Mesenchymal stem cell (in vitro differentiated cells and primary cell): Measurements from ENCODE around the gene GUCY2F.

Experiments used
- DNase-seq: peaks from one replicate; pipeline ENCODE4 v3.0.0-alpha.2; 2013
- H2AFZ ChIP-seq: one replicate; pipeline ENCODE4 v1.6.1; 2013; ENCODE audit warnings: low read depth, mild to moderate bottlenecking, control low read depth, inconsistent platforms, low read length, moderate library complexity
- H2AK5ac ChIP-seq: 2 replicates; pipeline ENCODE4 v1.6.1; 2013; ENCODE audit warnings: low read length, moderate library complexity, mild to moderate bottlenecking, inconsistent platforms; ENCODE audit not compliant: severe bottlenecking
- H2BK120ac ChIP-seq: one replicate; pipeline ENCODE4 v1.6.1; 2013; ENCODE audit warnings: low read depth, mild to moderate bottlenecking, inconsistent platforms, low read length, moderate library complexity
- H2BK12ac ChIP-seq, 2 experiments: one replicate each; pipeline ENCODE4 v1.6.1; 2013; ENCODE audit warnings: inconsistent platforms in 2 of 2, low read length in 2 of 2, mild to moderate bottlenecking in 2 of 2, moderate library complexity in 2 of 2, control low read depth in 1 of 2
- H2BK15ac ChIP-seq: one replicate; pipeline ENCODE4 v1.6.1; 2013; ENCODE audit warnings: mild to moderate bottlenecking, low read depth, inconsistent platforms; ENCODE audit not compliant: poor library complexity, severe bottlenecking
- H2BK5ac ChIP-seq: 2 replicates; pipeline ENCODE4 v1.6.1; 2013; ENCODE audit warnings: low read depth, mild to moderate bottlenecking, low read length, control low read depth, inconsistent platforms; ENCODE audit not compliant: poor library complexity, severe bottlenecking
- H3K14ac ChIP-seq, 2 experiments: one replicate each; pipeline ENCODE4 v1.6.1; 2013; ENCODE audit warnings: inconsistent platforms in 2 of 2, low read length in 2 of 2, control low read depth in 1 of 2, mild to moderate bottlenecking in 1 of 2, moderate library complexity in 1 of 2
- H3K18ac ChIP-seq, 2 experiments: one replicate each; pipeline ENCODE4 v1.6.1; 2013; ENCODE audit warnings: inconsistent platforms in 2 of 2, low read length in 2 of 2, control low read depth in 1 of 2, low read depth in 1 of 2, mild to moderate bottlenecking in 1 of 2
- H3K23ac ChIP-seq, 2 experiments: one replicate each; pipeline ENCODE4 v1.6.1; 2013; ENCODE audit warnings: inconsistent platforms in 2 of 2, low read length in 2 of 2, mild to moderate bottlenecking in 2 of 2, moderate library complexity in 2 of 2, control low read depth in 1 of 2
- H3K27ac ChIP-seq: 2 replicates; pipeline ENCODE4 v1.5.1; 2013; ENCODE audit warnings: mild to moderate bottlenecking, moderate library complexity, low read length, control low read depth, inconsistent platforms; ENCODE audit not compliant: poor library complexity, severe bottlenecking
- H3K27me3 ChIP-seq, 2 experiments: 2 replicates each; pipeline versions ENCODE4 v1.6.1 to v1.7.0; 2013; ENCODE audit warnings: low read length in 2 of 2, mild to moderate bottlenecking in 2 of 2, moderate library complexity in 2 of 2, control low read depth in 1 of 2, inconsistent platforms in 1 of 2; ENCODE audit not compliant: control insufficient read depth in 1 of 2, insufficient read depth in 1 of 2
- H3K36me3 ChIP-seq, 2 experiments: 2 replicates each; pipeline versions ENCODE4 v1.6.1 to v1.7.0; 2013; ENCODE audit warnings: low read length in 2 of 2, control low read depth in 1 of 2, inconsistent platforms in 1 of 2, low read depth in 1 of 2, mild to moderate bottlenecking in 1 of 2; ENCODE audit not compliant: insufficient read depth in 2 of 2, control insufficient read depth in 1 of 2
- H3K4ac ChIP-seq, 2 experiments: one replicate each; pipeline ENCODE4 v1.6.1; 2013; ENCODE audit warnings: inconsistent platforms in 2 of 2, low read length in 2 of 2, mild to moderate bottlenecking in 2 of 2, moderate library complexity in 2 of 2, control low read depth in 1 of 2, low read depth in 1 of 2
- H3K4me1 ChIP-seq: 2 replicates; pipeline ENCODE4 v1.6.1; 2013; ENCODE audit warnings: low read depth, low read length, control low read depth; ENCODE audit not compliant: control insufficient read depth, insufficient read depth
- H3K4me2 ChIP-seq: 2 replicates; pipeline ENCODE4 v1.6.1; 2013; ENCODE audit warnings: low read length, mild to moderate bottlenecking, inconsistent platforms; ENCODE audit not compliant: poor library complexity, severe bottlenecking
- H3K4me3 ChIP-seq, 2 experiments: 2 replicates each; pipeline versions ENCODE4 v1.5.1 to v1.7.0; 2013; ENCODE audit warnings: low read length in 2 of 2, mild to moderate bottlenecking in 2 of 2, control low read depth in 1 of 2, low read depth in 1 of 2; ENCODE audit not compliant: insufficient read depth in 1 of 2
- H3K79me1 ChIP-seq: replicated peaks from 2 replicates; pipeline ENCODE4 v1.6.1; 2013; ENCODE audit warnings: mild to moderate bottlenecking, control low read depth, low read length, inconsistent platforms; ENCODE audit not compliant: poor library complexity, severe bottlenecking
- H3K9ac ChIP-seq: 2 replicates; pipeline ENCODE4 v1.7.0; 2013; ENCODE audit warnings: mild to moderate bottlenecking, low read length, moderate library complexity
- H3K9me3 ChIP-seq: 2 replicates; pipeline ENCODE4 v1.7.0; 2013; ENCODE audit warnings: mild to moderate bottlenecking, low read length; ENCODE audit not compliant: control insufficient read depth
- H4K8ac ChIP-seq: one replicate; pipeline ENCODE4 v1.6.1; 2013; ENCODE audit warnings: inconsistent platforms, mild to moderate bottlenecking, low read length, moderate library complexity
- H4K91ac ChIP-seq: one replicate; pipeline ENCODE4 v1.6.1; 2013; ENCODE audit warnings: mild to moderate bottlenecking, low read length, inconsistent platforms
- WGBS: methylation state at CpG from one replicate; pipeline ENCODE4 v1.1.7; 2013; ENCODE audit warnings: mixed read lengths; 5-methylcytosine and 5-hydroxymethylcytosine counted together

GUCY2F gene

GRCh38 chrX:109399831-109400230 is 82.1 kb downstream of the GUCY2F start:
- WGBS: 72% methylated on average over 3 of the region's 3 CpGs
- Histone ChIP-seq H3K14ac (no peak overlapping the region), H3K79me1 (no peaks in the 10 kb centered on the region), H3K18ac (no peak overlapping the region), H4K8ac (no peak overlapping the region), H3K4me2 (no peak overlapping the region), H3K23ac (no peak overlapping the region), H2AFZ (no peak overlapping the region), H3K9ac (no peak overlapping the region), H3K4me3 (no peak overlapping the region), H3K27me3 (peaks cover 0 to 80% of the 10 kb centered on the region in 2 experiments), H2BK120ac (no peak overlapping the region), H2BK12ac (no peak overlapping the region), H2AK5ac (no peak overlapping the region), H4K91ac (no peak overlapping the region), H3K36me3 (no peaks in the 10 kb centered on the region), H3K27ac (no peak overlapping the region), H2BK5ac (no peak overlapping the region), H3K4me1 (no peaks in the 10 kb centered on the region), H3K4ac (no peak overlapping the region), H2BK15ac (no peak overlapping the region), H3K9me3 (no peaks in the 10 kb centered on the region)
- DNase-seq: no peak

GRCh38 chrX:109398833-109399232 is 83.1 kb downstream of the GUCY2F start:
- H2AFZ ChIP-seq: no peak overlapping the region
- H3K79me1 ChIP-seq: no peaks in the 10 kb centered on the region
- H3K36me3 ChIP-seq: no peaks in the 10 kb centered on the region
- WGBS: no CpG with 5 or more reads among the region's 2 CpGs
- no peak overlapping the region for H3K14ac ChIP-seq
- no peak overlapping the region for H3K18ac ChIP-seq
- H2BK12ac ChIP-seq: no peak overlapping the region
- peaks cover 0 to 80% of the 10 kb centered on the region in 2 experiments for H3K27me3 ChIP-seq
- no peak overlapping the region for H3K4me3 ChIP-seq
- no peak overlapping the region for H2BK120ac ChIP-seq
- H3K9ac ChIP-seq: no peak overlapping the region
- no peak overlapping the region for H3K23ac ChIP-seq
- H3K4ac ChIP-seq: no peak overlapping the region
- H4K8ac ChIP-seq: no peak overlapping the region
- H2BK15ac ChIP-seq: no peak overlapping the region
- H3K9me3 ChIP-seq: no peaks in the 10 kb centered on the region
- no peaks in the 10 kb centered on the region for H3K4me1 ChIP-seq
- H3K4me2 ChIP-seq: no peak overlapping the region
- H4K91ac ChIP-seq: no peak overlapping the region
- no peak overlapping the region for H2BK5ac ChIP-seq
- no peak overlapping the region for H2AK5ac ChIP-seq
- no peak for DNase-seq
- H3K27ac ChIP-seq: no peak overlapping the region

GRCh38 chrX:109398061-109398460 is 83.8 kb downstream of the GUCY2F start:
- H3K9ac ChIP-seq: no peak overlapping the region
- H2BK120ac ChIP-seq: no peak overlapping the region
- no peak overlapping the region for H3K27ac ChIP-seq
- no peak overlapping the region for H2AFZ ChIP-seq
- no peak overlapping the region for H4K91ac ChIP-seq
- no peak overlapping the region for H3K14ac ChIP-seq
- no peaks in the 10 kb centered on the region for H3K79me1 ChIP-seq
- H3K9me3 ChIP-seq: no peaks in the 10 kb centered on the region
- H4K8ac ChIP-seq: no peak overlapping the region
- no peak overlapping the region for H2BK12ac ChIP-seq
- H2BK5ac ChIP-seq: no peak overlapping the region
- H3K18ac ChIP-seq: no peak overlapping the region
- no peak overlapping the region for H3K23ac ChIP-seq
- H3K4me3 ChIP-seq: no peak overlapping the region
- peaks cover 0 to 75% of the 10 kb centered on the region in 2 experiments for H3K27me3 ChIP-seq
- no peaks in the 10 kb centered on the region for H3K36me3 ChIP-seq
- H3K4me1 ChIP-seq: no peaks in the 10 kb centered on the region
- no peak overlapping the region for H3K4me2 ChIP-seq
- H3K4ac ChIP-seq: no peak overlapping the region
- no peak overlapping the region for H2AK5ac ChIP-seq
- DNase-seq: no peak
- no peak overlapping the region for H2BK15ac ChIP-seq
- WGBS: 65% methylated on average over 1 of the region's 1 CpG

- H2AK5ac ChIP-seq: no peak overlapping the region
- no peak overlapping the region for H4K91ac ChIP-seq
- H3K4me1 ChIP-seq: no peaks in the 10 kb centered on the region
- no peak overlapping the region for H2BK15ac ChIP-seq
- no peak overlapping the region for H2BK5ac ChIP-seq
- no peak overlapping the region for H3K23ac ChIP-seq
- H3K27ac ChIP-seq: no peak overlapping the region
- WGBS: 40% methylated on average over 1 of the region's 1 CpG
- H3K4me2 ChIP-seq: no peak overlapping the region
- no peak overlapping the region for H3K18ac ChIP-seq
- no peaks in the 10 kb centered on the region for H3K36me3 ChIP-seq
- no peak overlapping the region for H2BK120ac ChIP-seq
- H3K9ac ChIP-seq: no peak overlapping the region
- no peak for DNase-seq
- H4K8ac ChIP-seq: no peak overlapping the region
- no peak overlapping the region for H3K4ac ChIP-seq
- H3K79me1 ChIP-seq: no peaks in the 10 kb centered on the region
- peaks cover 0 to 81% of the 10 kb centered on the region in 2 experiments for H3K27me3 ChIP-seq
- H3K4me3 ChIP-seq: no peak overlapping the region
- no peaks in the 10 kb centered on the region for H3K9me3 ChIP-seq
- H2BK12ac ChIP-seq: no peak overlapping the region
- H2AFZ ChIP-seq: no peak overlapping the region
- no peak overlapping the region for H3K14ac ChIP-seq
These were observed 88.0 kb downstream of the GUCY2F start for GRCh38 chrX:109393859-109394258.
